Cardiac muscle cell (in vitro differentiated cells and primary cell): ENCODE results near the gene TSKU. TPM values are rescaled to one million over a fixed set of nuclear protein-coding genes. Genes with fewer than 3 reads are reported as not detected.

Experiments used
- DNase-seq, 2 donors: peaks; one replicate each; pipeline versions ENCODE4 v3.0.0 to v3.0.0-alpha.2; 2010 to 2017; ENCODE audit warnings: low read depth in 1 of 2, low spot score in 1 of 2
- H3K27ac ChIP-seq: fragments of 200-600 bp; sonication (generic); 2 replicates; pipeline ENCODE4 v1.5.1; 2016
- H3K27me3 ChIP-seq: fragments of 200-600 bp; sonication (generic); 2 replicates; pipeline ENCODE4 v1.6.0; 2016; ENCODE audit warnings: control low read depth
- H3K36me3 ChIP-seq: fragments of 200-600 bp; sonication (generic); 2 replicates; pipeline ENCODE4 v1.5.1; 2016; ENCODE audit warnings: control low read depth
- H3K4me1 ChIP-seq: fragments of 200-600 bp; sonication (generic); 2 replicates; pipeline ENCODE4 v1.8.1; 2017; ENCODE audit warnings: low read depth, mild to moderate bottlenecking, mixed run types
- H3K4me3 ChIP-seq: fragments of 200-600 bp; sonication (generic); 2 replicates; pipeline ENCODE4 v1.5.1; 2016; ENCODE audit warnings: mild to moderate bottlenecking
- H3K9me3 ChIP-seq: fragments of 200-600 bp; sonication (generic); 2 replicates; pipeline ENCODE4 v1.5.1; 2017; ENCODE audit warnings: low read depth, mild to moderate bottlenecking, control low read depth
- polyA plus RNA-seq: library from polyadenylated mRNA; unstranded; fragments of >200 nt; fragmentation: Nextera tagmentation; extraction: Ambion mirVana; gene quantifications from 2 replicates; pipeline ENCODE4 v1.2.1, GENCODE V29; 2016
- total RNA-seq: library from RNA; depleted of rRNA; stranded (reverse); fragments of >200 nt; gene quantifications from 2 replicates; pipeline ENCODE4 v1.2.3, GENCODE V29; 2016
- TF ChIP-seq, protein P1 (sequence below): IDR thresholded peaks from 2 replicates; pipeline ENCODE4 v1.5.1; 2012; ENCODE audit warnings: low read depth, mild to moderate bottlenecking, low read length

Gene TSKU
- total and polyA plus RNA-seq, 2 experiments from 2014 or later: 33.4 to 33.6 TPM

DNA sequence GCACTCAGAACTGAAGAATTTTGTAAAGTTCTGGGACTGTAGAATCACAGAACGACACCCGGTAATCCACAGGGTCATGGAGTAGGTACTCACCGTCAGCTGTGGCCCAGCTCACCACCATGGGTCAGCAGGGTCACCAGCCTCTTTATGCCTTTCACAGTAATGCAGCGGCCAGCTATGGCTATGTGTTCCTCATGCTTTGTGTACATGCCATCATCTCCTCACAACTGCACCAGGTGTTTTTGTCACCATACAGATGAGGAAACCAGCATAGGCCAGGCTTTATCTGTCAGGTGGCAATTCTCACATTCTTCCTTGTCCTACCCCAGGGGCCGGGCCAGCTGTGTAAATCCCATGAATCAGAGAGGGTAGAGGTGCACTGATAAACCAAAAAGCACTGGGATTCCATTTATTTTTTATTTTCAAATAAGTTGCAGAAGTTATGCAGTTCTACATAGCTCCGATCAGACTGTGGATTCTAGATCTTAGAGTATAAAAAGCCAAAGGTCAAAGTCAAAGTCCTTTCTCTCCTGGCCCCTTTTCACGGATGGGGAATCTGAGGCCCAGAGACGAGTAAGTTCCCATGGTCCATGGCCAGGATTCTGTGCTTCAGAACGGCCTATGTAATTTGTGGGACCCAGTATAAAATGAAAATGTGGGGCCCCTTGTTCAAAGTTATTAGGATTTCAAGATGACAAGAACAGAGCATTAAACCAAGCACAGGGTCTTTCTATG, 17.5 kb downstream of the TSKU start:
- Histone ChIP-seq H3K4me1 (no peaks in the 10 kb centered on the region), H3K4me3 (no peak overlapping the region), H3K9me3 (no peaks in the 10 kb centered on the region), H3K36me3 (peaks cover 6% of the 10 kb centered on the region), H3K27ac (no peak overlapping the region), H3K27me3 (no peaks in the 10 kb centered on the region)
- TF ChIP-seq, protein P1, sequence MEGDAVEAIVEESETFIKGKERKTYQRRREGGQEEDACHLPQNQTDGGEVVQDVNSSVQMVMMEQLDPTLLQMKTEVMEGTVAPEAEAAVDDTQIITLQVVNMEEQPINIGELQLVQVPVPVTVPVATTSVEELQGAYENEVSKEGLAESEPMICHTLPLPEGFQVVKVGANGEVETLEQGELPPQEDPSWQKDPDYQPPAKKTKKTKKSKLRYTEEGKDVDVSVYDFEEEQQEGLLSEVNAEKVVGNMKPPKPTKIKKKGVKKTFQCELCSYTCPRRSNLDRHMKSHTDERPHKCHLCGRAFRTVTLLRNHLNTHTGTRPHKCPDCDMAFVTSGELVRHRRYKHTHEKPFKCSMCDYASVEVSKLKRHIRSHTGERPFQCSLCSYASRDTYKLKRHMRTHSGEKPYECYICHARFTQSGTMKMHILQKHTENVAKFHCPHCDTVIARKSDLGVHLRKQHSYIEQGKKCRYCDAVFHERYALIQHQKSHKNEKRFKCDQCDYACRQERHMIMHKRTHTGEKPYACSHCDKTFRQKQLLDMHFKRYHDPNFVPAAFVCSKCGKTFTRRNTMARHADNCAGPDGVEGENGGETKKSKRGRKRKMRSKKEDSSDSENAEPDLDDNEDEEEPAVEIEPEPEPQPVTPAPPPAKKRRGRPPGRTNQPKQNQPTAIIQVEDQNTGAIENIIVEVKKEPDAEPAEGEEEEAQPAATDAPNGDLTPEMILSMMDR: no peak
- DNase-seq: no peak

DNA sequence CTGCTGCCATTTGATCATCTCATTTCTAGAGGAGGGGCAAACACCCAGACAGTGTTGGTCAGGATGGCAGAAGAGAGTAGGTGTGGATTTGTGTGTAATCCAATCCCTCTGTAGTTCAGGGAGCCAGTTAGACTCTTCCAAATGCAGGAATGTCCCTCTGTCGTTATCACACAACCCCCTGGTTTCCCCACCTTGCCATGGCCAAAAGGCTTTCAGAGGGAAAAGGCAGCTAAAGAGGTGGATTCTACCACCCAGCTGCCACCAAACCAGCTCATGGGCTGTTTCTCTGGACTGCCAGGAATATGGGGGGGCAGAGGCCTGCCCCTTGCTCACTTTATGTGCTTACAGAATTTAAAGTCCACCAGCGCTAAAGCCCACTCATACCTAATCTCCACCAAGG, 18.1 kb downstream of the TSKU start:
- Histone ChIP-seq H3K4me1 (no peaks in the 10 kb centered on the region), H3K27ac (no peak overlapping the region), H3K27me3 (no peaks in the 10 kb centered on the region), H3K9me3 (no peaks in the 10 kb centered on the region), H3K4me3 (no peak overlapping the region), H3K36me3 (peaks cover 6% of the 10 kb centered on the region)
- DNase-seq: no peak
- TF ChIP-seq, protein P1: no peak

DNA sequence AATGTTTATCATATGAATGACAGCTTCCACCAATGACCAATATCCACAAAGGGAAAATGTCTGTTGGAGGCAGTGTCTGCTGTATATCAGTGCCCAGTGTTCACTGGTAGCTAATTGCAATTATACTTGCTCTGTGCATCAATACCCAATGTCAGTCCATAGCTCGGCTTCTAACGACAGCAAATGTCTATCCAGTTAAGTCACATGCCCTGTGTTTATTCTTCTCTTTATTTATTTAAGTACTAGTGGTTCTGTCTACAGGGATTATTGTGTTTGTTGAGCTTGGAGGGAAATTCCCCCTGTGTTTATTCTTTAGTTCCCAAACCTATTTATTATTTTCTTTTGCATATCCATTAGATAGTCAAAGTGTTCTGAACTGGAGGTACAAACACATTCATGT, 18.6 kb downstream of the TSKU start:
- TF ChIP-seq, protein P1: no peak
- H3K4me1 ChIP-seq: no peaks in the 10 kb centered on the region
- DNase-seq: no peak
- no peak overlapping the region for H3K27ac ChIP-seq
- no peaks in the 10 kb centered on the region for H3K27me3 ChIP-seq
- H3K9me3 ChIP-seq: no peaks in the 10 kb centered on the region
- H3K4me3 ChIP-seq: no peak overlapping the region
- H3K36me3 ChIP-seq: peaks cover 2% of the 10 kb centered on the region

DNA sequence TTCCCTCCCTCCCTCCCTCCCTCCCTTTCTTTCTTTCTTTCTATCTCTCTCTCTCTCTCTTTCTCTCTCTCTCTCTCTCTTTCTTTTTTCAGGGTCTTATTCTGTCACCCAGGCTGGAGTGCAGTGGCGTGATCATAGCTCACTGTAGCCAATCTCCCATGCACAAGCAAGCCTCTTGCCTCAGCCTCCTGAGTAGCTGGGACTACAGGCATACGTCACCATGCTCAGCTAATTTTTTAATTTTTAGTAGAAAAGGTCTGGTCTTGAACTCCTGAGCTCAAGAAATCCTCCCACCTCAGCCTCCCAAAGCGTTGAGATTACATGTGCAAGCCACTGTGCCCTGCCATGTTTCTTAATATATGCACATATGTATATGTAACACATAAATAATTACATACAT, 19.0 kb downstream of the TSKU start:
- Histone ChIP-seq H3K4me3 (no peak overlapping the region), H3K4me1 (no peaks in the 10 kb centered on the region), H3K27me3 (no peaks in the 10 kb centered on the region), H3K36me3 (no peaks in the 10 kb centered on the region), H3K9me3 (no peaks in the 10 kb centered on the region), H3K27ac (no peak overlapping the region)
- TF ChIP-seq, protein P1: no peak
- no peak for DNase-seq

DNA sequence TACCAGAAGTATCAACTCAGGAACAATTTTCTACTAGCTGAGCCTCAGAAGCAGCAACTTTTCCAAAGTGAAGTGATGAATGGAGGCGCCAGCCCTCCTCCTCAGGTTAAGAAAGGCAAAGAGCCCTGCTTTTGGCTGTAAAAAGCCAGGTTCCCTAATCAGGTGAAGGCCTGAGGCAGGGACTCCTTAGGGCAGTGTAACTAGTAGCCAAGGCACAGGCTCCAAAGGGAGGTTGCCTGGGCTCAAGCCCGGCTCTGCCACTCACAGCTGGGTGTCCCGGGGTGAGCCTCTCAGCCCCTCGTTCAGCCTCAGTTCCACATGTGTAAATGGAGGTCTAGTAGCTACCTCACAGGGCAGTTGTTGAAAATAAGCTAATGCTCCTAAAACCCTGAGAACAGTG, 19.5 kb downstream of the TSKU start:
- Histone ChIP-seq H3K4me3 (no peak overlapping the region), H3K27me3 (no peaks in the 10 kb centered on the region), H3K9me3 (no peaks in the 10 kb centered on the region), H3K36me3 (no peaks in the 10 kb centered on the region), H3K27ac (no peak overlapping the region), H3K4me1 (no peaks in the 10 kb centered on the region)
- DNase-seq: no peak
- TF ChIP-seq, protein P1: no peak
